OCI-LY3 (cell line): ENCODE measurements around the gene ROBO2.

ENCODE experiments used
- CTCF ChIP-seq: fragments of 200-600, 300-600 bp; sonication (generic); IDR thresholded peaks from 2 replicates; pipeline ENCODE4 v1.5.1; 2014; ENCODE audit warnings: antibody characterized with exemption, low read length, low read depth
- EZH2phosphoT487 ChIP-seq: fragments of 200-600 bp; shearing (Covaris generic); IDR thresholded peaks from 2 replicates; pipeline ENCODE4 v1.6.1; 2018; ENCODE audit warnings: antibody characterized with exemption, mixed run types, low read depth

GRCh38 chr3:77169823-77170222 lies 129.9 kb downstream of the ROBO2 start:
- TF ChIP-seq CTCF (no peak), EZH2phosphoT487 (no peak)
